SU-DHL-6 (cell line): Measurements from ENCODE around the gene COL6A1.

Source experiments
- H2AFZ ChIP-seq: fragments of 200-600 bp; sonication (generic); 2 replicates; pipeline ENCODE4 v1.6.1; 2014; ENCODE audit warnings: low read depth, mild to moderate bottlenecking, moderate library complexity, mixed read lengths, antibody characterized with exemption, low read length; ENCODE audit not compliant: severe bottlenecking
- H3F3A ChIP-seq: fragments of 200-600 bp; shearing (Covaris generic); 2 replicates; pipeline ENCODE4 v1.6.0; 2016; ENCODE audit warnings: antibody characterized with exemption, mild to moderate bottlenecking; ENCODE audit not compliant: insufficient read depth
- H3K27ac ChIP-seq: fragments of 200-600 bp; sonication (generic); 2 replicates; pipeline ENCODE4 v1.5.1; 2016; ENCODE audit warnings: low read depth, mild to moderate bottlenecking, low read length, moderate library complexity, mixed read lengths
- H3K27me3 ChIP-seq: fragments of 200-600 bp; sonication (generic), shearing (Covaris generic); 2 replicates; pipeline ENCODE4 v1.6.0; 2014; ENCODE audit warnings: mild to moderate bottlenecking, low read length
- H3K36me3 ChIP-seq: fragments of 200-600 bp; sonication (generic); 2 replicates; pipeline ENCODE4 v1.6.1; 2014; ENCODE audit warnings: mild to moderate bottlenecking, low read length, mixed read lengths
- H3K4me2 ChIP-seq: fragments of 300-600, 200-600 bp; shearing (Covaris generic), sonication (generic); 2 replicates; pipeline ENCODE4 v1.6.0; 2014; ENCODE audit warnings: low read length, low read depth, mild to moderate bottlenecking; ENCODE audit not compliant: poor library complexity, severe bottlenecking
- H3K4me3 ChIP-seq: fragments of 200-600 bp; sonication (generic); 2 replicates; pipeline ENCODE4 v1.5.1; 2014; ENCODE audit warnings: antibody characterized with exemption, low read length, mild to moderate bottlenecking, mixed read lengths; ENCODE audit not compliant: insufficient read depth, poor library complexity, severe bottlenecking
- H3K79me2 ChIP-seq: fragments of 200-600 bp; sonication (generic); 2 replicates; pipeline ENCODE4 v1.6.1; 2014; ENCODE audit warnings: mild to moderate bottlenecking, low read length, moderate library complexity; ENCODE audit not compliant: insufficient read depth
- H3K9ac ChIP-seq: fragments of 200-600 bp; sonication (generic); 2 replicates; pipeline ENCODE4 v1.7.0; 2014; ENCODE audit warnings: mild to moderate bottlenecking, low read length
- H3K9me2 ChIP-seq: fragments of 200-600 bp; sonication (generic); replicated peaks from 2 replicates; pipeline ENCODE4 v1.6.1; 2014; ENCODE audit warnings: low read length; ENCODE audit not compliant: insufficient read depth
- H3K9me3 ChIP-seq: fragments of 200-600 bp; sonication (generic); 2 replicates; pipeline ENCODE4 v1.6.1; 2014; ENCODE audit warnings: low read length, mixed read lengths; ENCODE audit not compliant: insufficient read depth
- H4K20me1 ChIP-seq: fragments of 200-600 bp; sonication (generic); 2 replicates; pipeline ENCODE4 v1.6.1; 2014; ENCODE audit warnings: low read depth, mild to moderate bottlenecking, antibody characterized with exemption, low read length, moderate library complexity, mixed read lengths
- EZH2phosphoT487 ChIP-seq: fragments of 200-600 bp; sonication (generic), shearing (Covaris generic); conservative IDR thresholded peaks from 2 replicates; pipeline ENCODE4 v1.6.1; 2018; ENCODE audit warnings: mild to moderate bottlenecking, antibody characterized with exemption, low read length, moderate library complexity, mixed read lengths
- TF ChIP-seq, protein P1 (sequence below): fragments of 200-600 bp; sonication (generic); IDR thresholded peaks from one replicate; pipeline ENCODE4 v1.5.1; 2017; ENCODE audit warnings: antibody characterized with exemption, mild to moderate bottlenecking, low read length, moderate library complexity; ENCODE audit not compliant: insufficient read depth, poor library complexity, severe bottlenecking

The COL6A1 gene

DNA sequence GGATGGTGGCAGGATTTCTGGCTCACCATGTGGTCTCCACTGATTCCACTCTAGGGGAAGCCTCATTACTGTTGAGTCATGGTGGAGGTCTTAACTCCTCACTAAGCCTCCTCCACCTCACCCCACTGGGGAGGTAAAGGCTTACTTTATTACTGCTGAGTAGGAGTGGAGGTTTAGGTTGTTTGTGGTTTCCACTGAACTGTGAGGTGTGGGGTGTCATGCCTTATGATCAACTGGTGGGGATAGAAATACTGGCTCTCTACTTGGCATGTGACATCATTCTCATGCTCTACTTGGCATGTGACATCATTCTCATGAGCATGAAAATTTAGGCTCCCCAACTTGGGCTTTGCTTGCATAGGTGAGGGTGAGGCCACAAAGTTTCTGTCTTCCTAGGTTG, 35.6 kb downstream of the COL6A1 start:
- no peaks in the 10 kb centered on the region for H3F3A ChIP-seq
- no peaks in the 10 kb centered on the region for H3K79me2 ChIP-seq
- no peak for TF ChIP-seq EZH2phosphoT487
- TF ChIP-seq, protein P1, sequence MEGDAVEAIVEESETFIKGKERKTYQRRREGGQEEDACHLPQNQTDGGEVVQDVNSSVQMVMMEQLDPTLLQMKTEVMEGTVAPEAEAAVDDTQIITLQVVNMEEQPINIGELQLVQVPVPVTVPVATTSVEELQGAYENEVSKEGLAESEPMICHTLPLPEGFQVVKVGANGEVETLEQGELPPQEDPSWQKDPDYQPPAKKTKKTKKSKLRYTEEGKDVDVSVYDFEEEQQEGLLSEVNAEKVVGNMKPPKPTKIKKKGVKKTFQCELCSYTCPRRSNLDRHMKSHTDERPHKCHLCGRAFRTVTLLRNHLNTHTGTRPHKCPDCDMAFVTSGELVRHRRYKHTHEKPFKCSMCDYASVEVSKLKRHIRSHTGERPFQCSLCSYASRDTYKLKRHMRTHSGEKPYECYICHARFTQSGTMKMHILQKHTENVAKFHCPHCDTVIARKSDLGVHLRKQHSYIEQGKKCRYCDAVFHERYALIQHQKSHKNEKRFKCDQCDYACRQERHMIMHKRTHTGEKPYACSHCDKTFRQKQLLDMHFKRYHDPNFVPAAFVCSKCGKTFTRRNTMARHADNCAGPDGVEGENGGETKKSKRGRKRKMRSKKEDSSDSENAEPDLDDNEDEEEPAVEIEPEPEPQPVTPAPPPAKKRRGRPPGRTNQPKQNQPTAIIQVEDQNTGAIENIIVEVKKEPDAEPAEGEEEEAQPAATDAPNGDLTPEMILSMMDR, result no peak

DNA sequence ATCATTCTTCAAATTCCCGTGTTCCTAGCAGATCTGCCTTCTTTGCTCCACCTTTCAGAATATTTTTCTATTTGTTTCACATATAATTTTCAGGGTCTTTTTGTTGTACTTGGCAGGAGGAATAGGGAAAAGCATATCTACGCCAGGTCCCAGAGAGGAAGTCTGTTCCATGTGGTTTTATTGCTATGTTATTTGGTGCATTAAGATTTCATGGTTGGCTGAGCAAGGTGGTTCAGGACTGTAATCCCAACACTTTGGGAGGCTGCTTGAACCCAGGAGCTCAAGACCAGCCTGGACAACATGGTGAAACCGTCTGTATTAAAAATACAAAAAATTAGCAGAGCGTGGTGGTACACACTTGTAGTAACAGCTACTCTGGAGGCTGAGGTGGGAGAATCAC, 36.1 kb downstream of the COL6A1 start:
- Histone ChIP-seq H3K27ac (no peak overlapping the region), H3F3A (no peaks in the 10 kb centered on the region), H3K4me2 (no peak overlapping the region)

More for the DNA sequence above, 35.6 kb downstream of the COL6A1 start:
- H3K4me2 ChIP-seq, result no peak overlapping the region
- H4K20me1 ChIP-seq, result no peaks in the 10 kb centered on the region
- no peak overlapping the region for H3K9ac ChIP-seq
- no peak overlapping the region for H2AFZ ChIP-seq
- H3K36me3 ChIP-seq, result no peaks in the 10 kb centered on the region
- no peaks in the 10 kb centered on the region for H3K27me3 ChIP-seq
- no peaks in the 10 kb centered on the region for H3K9me3 ChIP-seq
- no peak overlapping the region for H3K27ac ChIP-seq
- no peak overlapping the region for H3K4me3 ChIP-seq
- no peaks in the 10 kb centered on the region for H3K9me2 ChIP-seq

DNA sequence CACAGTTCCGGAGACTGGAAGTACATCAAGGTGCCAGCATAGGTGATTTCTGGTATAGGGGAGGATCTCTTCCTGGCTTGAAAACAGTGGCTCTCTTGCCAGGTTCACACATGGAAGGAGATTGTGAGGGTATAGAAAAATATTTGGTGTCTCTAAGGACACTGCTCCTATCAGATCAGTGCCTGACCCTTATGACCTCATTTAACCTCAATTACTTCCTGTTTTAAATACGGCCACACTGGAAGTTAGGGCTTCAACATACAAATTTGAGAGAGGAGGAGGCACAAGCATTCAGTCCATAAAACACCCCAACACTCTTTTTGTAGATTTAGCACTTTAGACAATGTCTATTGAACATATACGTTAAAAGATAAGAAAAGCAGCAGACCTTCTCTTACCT, 37.0 kb downstream of the COL6A1 start:
- Histone ChIP-seq H3F3A (no peaks in the 10 kb centered on the region), H3K27ac (no peak overlapping the region), H3K9me3 (no peaks in the 10 kb centered on the region), H4K20me1 (no peaks in the 10 kb centered on the region), H3K9ac (no peak overlapping the region), H3K4me2 (no peak overlapping the region), H3K4me3 (no peak overlapping the region), H3K36me3 (no peaks in the 10 kb centered on the region), H3K9me2 (no peaks in the 10 kb centered on the region), H3K27me3 (no peaks in the 10 kb centered on the region), H2AFZ (no peak overlapping the region), H3K79me2 (no peaks in the 10 kb centered on the region)
- TF ChIP-seq, protein P1, result no peak
- no peak for TF ChIP-seq EZH2phosphoT487

More for the DNA sequence above, 36.1 kb downstream of the COL6A1 start:
- Histone ChIP-seq H3K9ac (no peak overlapping the region), H4K20me1 (no peaks in the 10 kb centered on the region), H3K79me2 (no peaks in the 10 kb centered on the region), H2AFZ (no peak overlapping the region), H3K36me3 (no peaks in the 10 kb centered on the region), H3K9me2 (no peaks in the 10 kb centered on the region), H3K9me3 (no peaks in the 10 kb centered on the region), H3K27me3 (no peaks in the 10 kb centered on the region), H3K4me3 (no peak overlapping the region)
- TF ChIP-seq EZH2phosphoT487, result no peak
- TF ChIP-seq, protein P1, result no peak
